ENCODE measurements around the gene MPRIP.

DNA sequence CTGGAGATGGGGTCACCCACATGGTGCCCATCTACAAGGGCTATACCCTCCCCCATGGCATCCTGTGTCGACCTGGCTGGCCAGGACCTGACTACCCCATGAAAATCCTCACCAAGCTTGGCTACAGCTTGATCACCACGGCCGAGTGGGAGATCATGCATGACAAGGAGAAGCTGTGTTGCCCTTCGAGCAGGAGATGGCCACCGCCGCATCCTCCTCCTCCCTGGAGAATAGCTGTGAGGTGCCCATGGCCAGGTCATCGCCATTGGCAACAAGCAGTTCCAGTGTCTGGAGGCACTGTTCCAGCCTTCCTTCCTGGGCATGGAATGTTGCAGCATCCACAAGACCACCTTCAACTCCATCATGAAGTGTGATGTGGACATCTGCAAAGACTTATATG lies 200.0 kb downstream of the MPRIP start:
- TF ChIP-seq POLR2AphosphoS5 (IDR thresholded peaks at IDR 0.05; ENCODE audit: insufficient read depth, low read depth, low read length) (no peak), EZH2 (IDR thresholded peaks at IDR 0.05; ENCODE audit: borderline replicate concordance, low read depth, low read length, severe bottlenecking) (no peak)
- TF ChIP-seq, protein P1, sequence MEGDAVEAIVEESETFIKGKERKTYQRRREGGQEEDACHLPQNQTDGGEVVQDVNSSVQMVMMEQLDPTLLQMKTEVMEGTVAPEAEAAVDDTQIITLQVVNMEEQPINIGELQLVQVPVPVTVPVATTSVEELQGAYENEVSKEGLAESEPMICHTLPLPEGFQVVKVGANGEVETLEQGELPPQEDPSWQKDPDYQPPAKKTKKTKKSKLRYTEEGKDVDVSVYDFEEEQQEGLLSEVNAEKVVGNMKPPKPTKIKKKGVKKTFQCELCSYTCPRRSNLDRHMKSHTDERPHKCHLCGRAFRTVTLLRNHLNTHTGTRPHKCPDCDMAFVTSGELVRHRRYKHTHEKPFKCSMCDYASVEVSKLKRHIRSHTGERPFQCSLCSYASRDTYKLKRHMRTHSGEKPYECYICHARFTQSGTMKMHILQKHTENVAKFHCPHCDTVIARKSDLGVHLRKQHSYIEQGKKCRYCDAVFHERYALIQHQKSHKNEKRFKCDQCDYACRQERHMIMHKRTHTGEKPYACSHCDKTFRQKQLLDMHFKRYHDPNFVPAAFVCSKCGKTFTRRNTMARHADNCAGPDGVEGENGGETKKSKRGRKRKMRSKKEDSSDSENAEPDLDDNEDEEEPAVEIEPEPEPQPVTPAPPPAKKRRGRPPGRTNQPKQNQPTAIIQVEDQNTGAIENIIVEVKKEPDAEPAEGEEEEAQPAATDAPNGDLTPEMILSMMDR (IDR thresholded peaks at IDR 0.05; ENCODE audit: extremely low read depth in 1 of 2, insufficient read depth in 1 of 2, low read depth in 1 of 2, low read length in 2 of 2) = no peak

All from endothelial cell of umbilical vein (primary cell).